Keratinocyte (primary cell): ENCODE measurements around the gene ALDH7A1. TPM values are rescaled to one million over a fixed set of nuclear protein-coding genes. Genes with fewer than 3 reads are reported as not detected.

Experiments used
- DNase-seq: peaks from one replicate; pipeline ENCODE4 v3.0.0-alpha.2; 2011; ENCODE audit warnings: low read depth, missing footprints, low spot score
- FAIRE-seq: peaks from 2 replicates; lab custom pipeline; 2011; peaks lifted over from hg19 to GRCh38; lab: Jason Lieb, UNC
- H2AFZ ChIP-seq: 2 replicates; pipeline ENCODE4 v1.6.0; 2012; ENCODE audit warnings: low read length, control low read depth, inconsistent platforms; ENCODE audit not compliant: control insufficient read depth
- H3K27ac ChIP-seq: 2 replicates; pipeline ENCODE4 v1.5.1; 2011; ENCODE audit warnings: low read length; ENCODE audit not compliant: control insufficient read depth, insufficient read depth
- H3K27me3 ChIP-seq: 3 replicates; pipeline ENCODE4 v1.6.0; 2011; ENCODE audit warnings: low read length; ENCODE audit not compliant: control insufficient read depth, insufficient read depth; ENCODE audit errors: extremely low read depth
- H3K36me3 ChIP-seq, 2 experiments: 2 replicates in 1 of 2; 3 replicates in 1 of 2; pipeline ENCODE4 v1.5.1; 2011; ENCODE audit warnings: low read length in 2 of 2, mild to moderate bottlenecking in 1 of 2; ENCODE audit not compliant: control insufficient read depth in 2 of 2, insufficient read depth in 2 of 2; ENCODE audit errors: extremely low read depth in 1 of 2
- H3K4me1 ChIP-seq: 3 replicates; pipeline ENCODE4 v1.5.1; 2011; ENCODE audit warnings: low read length; ENCODE audit not compliant: control insufficient read depth, insufficient read depth; ENCODE audit errors: extremely low read depth
- H3K4me2 ChIP-seq: 3 replicates; pipeline ENCODE4 v1.6.0; 2011; ENCODE audit warnings: low read depth, low read length; ENCODE audit not compliant: control insufficient read depth, insufficient read depth; ENCODE audit errors: extremely low read depth
- H3K4me3 ChIP-seq, 3 experiments: fragments of 200-600 bp in 1 of 3; sonication (generic) in 1 of 3; 2 replicates in 2 of 3; 3 replicates in 1 of 3; pipeline ENCODE4 v1.5.1; 2011 to 2016; ENCODE audit warnings: low read length in 3 of 3, mild to moderate bottlenecking in 3 of 3, control low read depth in 2 of 3, inconsistent platforms in 1 of 3, low read depth in 1 of 3, mixed read lengths in 1 of 3, mixed run types in 1 of 3, moderate library complexity in 1 of 3; ENCODE audit not compliant: control insufficient read depth in 2 of 3, insufficient read depth in 2 of 3; ENCODE audit errors: extremely low read depth in 1 of 3
- H3K79me2 ChIP-seq: 2 replicates; pipeline ENCODE4 v1.6.0; 2012; ENCODE audit warnings: low read length; ENCODE audit not compliant: control insufficient read depth, insufficient read depth
- H3K9ac ChIP-seq: 3 replicates; pipeline ENCODE4 v1.6.0; 2011; ENCODE audit warnings: low read length; ENCODE audit not compliant: control insufficient read depth, insufficient read depth; ENCODE audit errors: extremely low read depth
- H3K9me1 ChIP-seq: 3 replicates; pipeline ENCODE4 v1.6.0; 2011; ENCODE audit warnings: low read length; ENCODE audit not compliant: control insufficient read depth, insufficient read depth; ENCODE audit errors: extremely low read depth
- H3K9me3 ChIP-seq: 2 replicates; pipeline ENCODE4 v1.5.1; 2012; ENCODE audit warnings: low read depth, low read length; ENCODE audit not compliant: control insufficient read depth
- H4K20me1 ChIP-seq: 3 replicates; pipeline ENCODE4 v1.6.0; 2011; ENCODE audit warnings: low read length; ENCODE audit not compliant: control insufficient read depth, insufficient read depth; ENCODE audit errors: extremely low read depth
- EZH2 ChIP-seq: IDR thresholded peaks from one replicate; pipeline ENCODE4 v1.6.1; 2012; ENCODE audit warnings: inconsistent platforms, mild to moderate bottlenecking, low read length, moderate library complexity
- dilution Hi-C: fragments of 300-500 bp; cut with MboI; formaldehyde crosslinking; loops from one replicate; pipeline ENCODE4 v1.7.0; 2020; ENCODE audit warnings: low sequenced_read_pairs; ENCODE audit not compliant: extremely low pct_ligation_motif_present
- polyA plus RNA-seq, 5 experiments: library from polyadenylated mRNA; depleted of rRNA in 3 of 5; stranded (reverse) in 3 of 5; stranded (forward) in 1 of 5; unstranded in 1 of 5; fragments of >200 nt; gene quantifications; 1 replicate in 1 of 5; 2 replicates in 3 of 5; 3 replicates in 1 of 5; pipeline versions ENCODE4 v1.2.1 to v1.2.3, GENCODE V29; 2011 to 2012; ENCODE audit warnings: missing spikeins in 2 of 5, low read depth in 1 of 5, low replicate concordance in 1 of 5
- TF ChIP-seq, protein P1 (sequence below), 3 experiments: IDR thresholded peaks in 1 of 3; conservative IDR thresholded peaks in 1 of 3; optimal IDR thresholded peaks in 1 of 3; 2 replicates in 2 of 3; 3 replicates in 1 of 3; pipeline versions ENCODE3 to v1.5.1; 2011; ENCODE audit warnings: low read length in 3 of 3, mild to moderate bottlenecking in 3 of 3, moderate library complexity in 2 of 3, control low read depth in 1 of 3, inconsistent platforms in 1 of 3; ENCODE audit not compliant: insufficient read depth in 2 of 3; ENCODE audit errors: extremely low read depth in 1 of 3

Gene ALDH7A1
- polyA plus RNA-seq, 1 donor (not counting 4 experiments of a cell fraction or from before 2014, with no cell fraction given) = 183 TPM

DNA sequence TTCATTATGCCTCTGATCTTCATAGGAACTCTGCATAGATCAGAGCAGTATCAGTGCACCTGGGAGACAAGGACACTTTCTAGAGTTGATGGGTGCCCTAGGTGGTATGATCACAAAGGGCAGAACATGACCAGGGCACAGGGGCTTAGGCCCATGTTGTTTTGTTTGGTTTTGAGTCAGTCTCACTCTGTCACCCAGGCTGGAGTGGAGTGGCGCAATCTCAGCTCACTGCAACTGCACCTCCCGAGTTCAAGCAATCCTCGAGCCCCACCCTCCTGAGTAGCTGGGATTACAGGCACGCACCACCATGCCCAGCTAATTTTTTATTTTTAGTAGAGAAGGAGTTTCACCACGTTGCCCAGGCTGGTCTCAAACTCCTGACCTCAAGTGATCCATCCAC lies 17.6 kb downstream of the ALDH7A1 start:
- H4K20me1 ChIP-seq = no peaks in the 10 kb centered on the region
- H3K36me3 ChIP-seq = peaks cover 12 to 14% of the 10 kb centered on the region in 2 experiments
- H3K9me3 ChIP-seq = no peaks in the 10 kb centered on the region
- FAIRE-seq = no peak
- no peaks in the 10 kb centered on the region for H3K9me1 ChIP-seq
- no peak overlapping the region for H3K4me2 ChIP-seq
- no peak for DNase-seq
- TF ChIP-seq EZH2 = no peak
- TF ChIP-seq, protein P1, sequence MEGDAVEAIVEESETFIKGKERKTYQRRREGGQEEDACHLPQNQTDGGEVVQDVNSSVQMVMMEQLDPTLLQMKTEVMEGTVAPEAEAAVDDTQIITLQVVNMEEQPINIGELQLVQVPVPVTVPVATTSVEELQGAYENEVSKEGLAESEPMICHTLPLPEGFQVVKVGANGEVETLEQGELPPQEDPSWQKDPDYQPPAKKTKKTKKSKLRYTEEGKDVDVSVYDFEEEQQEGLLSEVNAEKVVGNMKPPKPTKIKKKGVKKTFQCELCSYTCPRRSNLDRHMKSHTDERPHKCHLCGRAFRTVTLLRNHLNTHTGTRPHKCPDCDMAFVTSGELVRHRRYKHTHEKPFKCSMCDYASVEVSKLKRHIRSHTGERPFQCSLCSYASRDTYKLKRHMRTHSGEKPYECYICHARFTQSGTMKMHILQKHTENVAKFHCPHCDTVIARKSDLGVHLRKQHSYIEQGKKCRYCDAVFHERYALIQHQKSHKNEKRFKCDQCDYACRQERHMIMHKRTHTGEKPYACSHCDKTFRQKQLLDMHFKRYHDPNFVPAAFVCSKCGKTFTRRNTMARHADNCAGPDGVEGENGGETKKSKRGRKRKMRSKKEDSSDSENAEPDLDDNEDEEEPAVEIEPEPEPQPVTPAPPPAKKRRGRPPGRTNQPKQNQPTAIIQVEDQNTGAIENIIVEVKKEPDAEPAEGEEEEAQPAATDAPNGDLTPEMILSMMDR (optimal IDR thresholded peaks at IDR 0.05 in 1 of 3, IDR thresholded peaks at IDR 0.05 in 1 of 3, conservative IDR thresholded peaks at IDR 0.05 in 1 of 3; ENCODE audit: extremely low read depth in 1 of 3, insufficient read depth in 2 of 3, low read length in 3 of 3) = no peak
- H3K79me2 ChIP-seq = no peaks in the 10 kb centered on the region
- no peak overlapping the region for H3K9ac ChIP-seq
- no peaks in the 10 kb centered on the region for H3K27me3 ChIP-seq
- H2AFZ ChIP-seq = no peak overlapping the region
- dilution Hi-C loops = no loop called here
- H3K27ac ChIP-seq = no peak overlapping the region
- H3K4me3 ChIP-seq = no peak overlapping the region
- no peaks in the 10 kb centered on the region for H3K4me1 ChIP-seq

DNA sequence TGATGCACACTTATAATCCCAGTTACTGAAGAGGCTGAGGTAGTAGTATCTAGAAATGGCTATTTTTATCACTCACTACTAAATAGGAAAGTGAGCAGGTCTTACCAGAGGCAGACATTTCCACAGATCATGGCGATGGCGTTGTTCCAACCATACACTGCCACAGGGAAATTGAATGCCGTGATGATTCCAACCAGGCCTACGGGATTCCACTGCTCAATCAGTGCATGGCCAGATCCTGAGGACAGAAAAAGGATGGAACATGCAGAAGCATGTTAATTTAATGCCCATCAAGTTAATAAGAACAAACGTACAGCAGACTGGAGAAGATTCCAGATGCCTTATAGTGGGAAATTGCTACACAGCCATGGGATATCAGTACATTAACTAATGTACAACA lies 18.0 kb downstream of the ALDH7A1 start:
- no peak for FAIRE-seq
- Histone ChIP-seq H4K20me1 (no peaks in the 10 kb centered on the region), H3K4me3 (no peak overlapping the region), H3K36me3 (peaks cover 13 to 14% of the 10 kb centered on the region in 2 experiments), H3K9me1 (no peaks in the 10 kb centered on the region), H3K9ac (no peak overlapping the region), H3K27ac (no peak overlapping the region), H3K9me3 (no peaks in the 10 kb centered on the region), H3K4me1 (no peaks in the 10 kb centered on the region), H3K4me2 (no peak overlapping the region), H3K79me2 (no peaks in the 10 kb centered on the region), H3K27me3 (no peaks in the 10 kb centered on the region), H2AFZ (no peak overlapping the region)
- dilution Hi-C loops = no loop called here
- TF ChIP-seq, protein P1 (optimal IDR thresholded peaks at IDR 0.05 in 1 of 3, IDR thresholded peaks at IDR 0.05 in 1 of 3, conservative IDR thresholded peaks at IDR 0.05 in 1 of 3; ENCODE audit: extremely low read depth in 1 of 3, insufficient read depth in 2 of 3, low read length in 3 of 3) = no peak
- TF ChIP-seq EZH2 = no peak
- DNase-seq = no peak
